ENCODE data around the gene NUP35. TPM values are rescaled to one million over a fixed set of nuclear protein-coding genes. Genes with fewer than 3 reads are reported as not detected.
A peak's percentile ranks its signal among the peaks of the same experiment; 100 is the strongest.

NUP35 gene
- total and polyA plus RNA-seq, 2 of the 8 experiments (the other 6 are each of a cell fraction or from before 2014, with no cell fraction given): 30.7 to 48.7 TPM

DNA sequence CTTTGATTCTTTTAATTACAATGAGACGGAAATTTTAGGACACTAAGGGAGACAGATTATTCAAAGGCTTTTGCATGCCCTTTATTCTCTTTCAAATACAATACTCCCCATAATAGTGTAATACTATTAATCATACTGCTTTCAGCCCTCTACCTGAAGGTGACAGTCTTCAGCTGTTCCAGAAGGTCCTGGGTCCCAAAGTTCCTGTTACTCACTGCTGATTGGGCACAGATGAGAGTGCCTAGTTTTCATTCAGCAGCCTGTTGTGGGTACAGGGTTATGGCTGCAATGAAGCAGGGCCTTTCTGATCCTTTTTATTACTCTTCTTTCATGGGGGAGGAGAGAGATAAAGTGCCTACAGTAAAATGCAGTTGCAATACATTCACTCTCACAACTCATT, 80.2 kb downstream of the NUP35 start:
- TF ChIP-seq RAD21 (IDR thresholded peaks at IDR 0.05 in 1 of 2, conservative IDR thresholded peaks at IDR 0.05 in 1 of 2; ENCODE audit: low read depth in 2 of 2, low read length in 2 of 2): peak; percentile 15 to 38; a peak in 3 of 4 replicates
- TF ChIP-seq PHF8 (conservative IDR thresholded peaks at IDR 0.05; ENCODE audit: low read depth, low read length): no peak
- no peak for TF ChIP-seq RBBP5 (IDR thresholded peaks at IDR 0.05; ENCODE audit: borderline replicate concordance, low read depth, low read length)
- TF ChIP-seq SP1 (IDR thresholded peaks at IDR 0.05; ENCODE audit: low read depth, low read length): no peak
- H4K20me1 ChIP-seq (replicated peaks in 1 of 2; ENCODE audit: control insufficient read depth in 1 of 2, insufficient read depth in 2 of 2, low read length in 2 of 2): peaks cover 0 to 2% of the 10 kb centered on the region in 2 experiments
- H4K5ac ChIP-seq (ENCODE audit: insufficient read length, low read depth, low read length): no peak overlapping the region
- POLR2A ChIA-PET (ENCODE audit: partially characterized antibody): interaction anchor here (0.6 to 1.7 kb wide), 2 partner anchors 8 to 154 kb away, joined by 4 read pairs; no protein-coding TSS in a partner anchor
- no peak overlapping the region for H3K14ac ChIP-seq (ENCODE audit: insufficient read length)
- H3K79me1 ChIP-seq (ENCODE audit: low read depth, low read length): no peaks in the 10 kb centered on the region
- H4K91ac ChIP-seq (replicated peaks; ENCODE audit: insufficient read length, low read length): no peak overlapping the region
- H3K4me1 ChIP-seq (replicated peaks in 1 of 4; ENCODE audit: control insufficient read depth in 3 of 4, insufficient read depth in 4 of 4, low read length in 3 of 4): no peaks in the 10 kb centered on the region; a peak in 1 of 7 replicates
- H3K23me2 ChIP-seq (ENCODE audit: low read depth, low read length): no peaks in the 10 kb centered on the region
- H2BK5ac ChIP-seq (ENCODE audit: low read depth, low read length): no peak overlapping the region
- H3K79me2 ChIP-seq (ENCODE audit: control insufficient read depth in 1 of 2, insufficient read depth in 2 of 2, low read length in 2 of 2): no peaks in the 10 kb centered on the region
- H3K9ac ChIP-seq (replicated peaks in 1 of 4; ENCODE audit: extremely low read depth in 1 of 4, low read depth in 3 of 4, low read length in 3 of 4): no peak overlapping the region
- H3K4me2 ChIP-seq (ENCODE audit: insufficient read depth in 1 of 2, low read depth in 2 of 2, low read length in 2 of 2): no peak overlapping the region
- H2BK15ac ChIP-seq (ENCODE audit: low read length): no peak overlapping the region
- no peaks in the 10 kb centered on the region for H3K9me3 ChIP-seq (ENCODE audit: insufficient read depth in 2 of 2, low read depth in 1 of 2, low read length in 1 of 2)
- no peak overlapping the region for H3K56ac ChIP-seq (replicated peaks; ENCODE audit: insufficient read length, low read depth, low read length)
- no peak overlapping the region for H3K23ac ChIP-seq (ENCODE audit: insufficient read length)
- DNase-seq (ENCODE audit: low read depth in 1 of 2, low spot score in 2 of 2) (no peak), FAIRE-seq (no peak)
- H3K4ac ChIP-seq (replicated peaks; ENCODE audit: insufficient read length, low read depth, low read length): no peak overlapping the region
- no peak overlapping the region for H4K8ac ChIP-seq (ENCODE audit: extremely low read depth, insufficient read depth, low read length)
- H3K4me3 ChIP-seq (ENCODE audit: extremely low read depth in 1 of 4, insufficient read depth in 2 of 4, low read depth in 3 of 4, low read length in 4 of 4): no peak overlapping the region
- no peak overlapping the region for H2BK12ac ChIP-seq (ENCODE audit: low read depth, low read length)
- H2AK5ac ChIP-seq (ENCODE audit: low read depth, low read length): no peak overlapping the region
- H3K18ac ChIP-seq (ENCODE audit: extremely low read depth, low read length): no peak overlapping the region
- WGBS, 2 experiments (ENCODE audit: extremely low coverage in 1 of 2, insufficient coverage in 1 of 2, insufficient read length in 1 of 2, insufficient replicate concordance in 2 of 2, low coverage in 1 of 2, low lambda C conversion rate in 2 of 2, missing lambda C conversion rate in 1 of 2): 69% methylated on average over 1 of the region's 1 CpG; no CpG with 5 or more reads in 1 of the 2 experiments
- H3K27ac ChIP-seq (ENCODE audit: low read depth, low read length): no peak overlapping the region
- CTCF ChIA-PET (ENCODE audit: partially characterized antibody): no interaction called here
- H3K27me3 ChIP-seq (replicated peaks in 1 of 4; ENCODE audit: control insufficient read depth in 3 of 4, extremely low read depth in 1 of 4, insufficient read depth in 3 of 4, low read length in 3 of 4): no peaks in the 10 kb centered on the region
- no peak overlapping the region for H2AFZ ChIP-seq (ENCODE audit: low read length)
- H2BK20ac ChIP-seq (ENCODE audit: low read length): no peak overlapping the region
- no peak overlapping the region for H2BK120ac ChIP-seq (replicated peaks; ENCODE audit: low read depth, low read length)
- H3K36me3 ChIP-seq (ENCODE audit: control insufficient read depth in 2 of 4, insufficient read depth in 4 of 4, low read length in 3 of 4): no peaks in the 10 kb centered on the region

All from H1 (cell line).